ENCODE measurements around the gene ZNF496. TPM values are rescaled to one million over a fixed set of nuclear protein-coding genes. Genes with fewer than 3 reads are reported as not detected.

ZNF496 gene
- total and polyA plus RNA-seq, 9 of the 15 experiments (the other 6 are each of a cell fraction or from before 2014, with no cell fraction given): 4.3 to 54.0 (median 31.3) TPM

DNA sequence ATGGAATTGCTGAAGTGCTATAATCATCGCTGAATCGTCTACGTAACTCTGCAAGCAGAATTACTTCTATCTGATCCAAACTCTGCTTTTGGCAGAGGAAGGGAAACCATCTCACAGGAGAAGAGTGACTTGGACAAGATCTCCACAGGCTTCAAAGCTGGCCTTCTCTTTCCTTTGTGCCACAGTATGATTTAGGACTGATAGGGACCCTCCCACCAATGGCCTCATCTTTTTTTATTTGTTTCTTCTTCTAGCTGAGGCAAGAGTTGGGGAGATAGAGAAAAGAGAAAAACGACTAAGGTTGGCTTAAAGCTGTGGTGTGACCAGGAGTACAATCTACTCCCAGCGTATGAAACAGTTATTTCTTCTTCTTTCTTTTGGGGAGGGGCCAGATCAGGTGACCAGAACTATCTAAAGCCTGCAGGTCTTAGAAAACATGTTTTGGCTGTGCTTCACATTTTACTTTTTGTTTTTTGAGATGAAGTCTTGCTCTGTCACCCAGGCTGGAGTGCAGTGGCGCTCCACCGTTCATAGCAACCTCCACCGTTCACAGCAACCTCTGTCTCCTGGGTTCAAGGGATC, 35.0 kb downstream of the ZNF496 start (continued):
- TF ChIP-seq, protein P1, sequence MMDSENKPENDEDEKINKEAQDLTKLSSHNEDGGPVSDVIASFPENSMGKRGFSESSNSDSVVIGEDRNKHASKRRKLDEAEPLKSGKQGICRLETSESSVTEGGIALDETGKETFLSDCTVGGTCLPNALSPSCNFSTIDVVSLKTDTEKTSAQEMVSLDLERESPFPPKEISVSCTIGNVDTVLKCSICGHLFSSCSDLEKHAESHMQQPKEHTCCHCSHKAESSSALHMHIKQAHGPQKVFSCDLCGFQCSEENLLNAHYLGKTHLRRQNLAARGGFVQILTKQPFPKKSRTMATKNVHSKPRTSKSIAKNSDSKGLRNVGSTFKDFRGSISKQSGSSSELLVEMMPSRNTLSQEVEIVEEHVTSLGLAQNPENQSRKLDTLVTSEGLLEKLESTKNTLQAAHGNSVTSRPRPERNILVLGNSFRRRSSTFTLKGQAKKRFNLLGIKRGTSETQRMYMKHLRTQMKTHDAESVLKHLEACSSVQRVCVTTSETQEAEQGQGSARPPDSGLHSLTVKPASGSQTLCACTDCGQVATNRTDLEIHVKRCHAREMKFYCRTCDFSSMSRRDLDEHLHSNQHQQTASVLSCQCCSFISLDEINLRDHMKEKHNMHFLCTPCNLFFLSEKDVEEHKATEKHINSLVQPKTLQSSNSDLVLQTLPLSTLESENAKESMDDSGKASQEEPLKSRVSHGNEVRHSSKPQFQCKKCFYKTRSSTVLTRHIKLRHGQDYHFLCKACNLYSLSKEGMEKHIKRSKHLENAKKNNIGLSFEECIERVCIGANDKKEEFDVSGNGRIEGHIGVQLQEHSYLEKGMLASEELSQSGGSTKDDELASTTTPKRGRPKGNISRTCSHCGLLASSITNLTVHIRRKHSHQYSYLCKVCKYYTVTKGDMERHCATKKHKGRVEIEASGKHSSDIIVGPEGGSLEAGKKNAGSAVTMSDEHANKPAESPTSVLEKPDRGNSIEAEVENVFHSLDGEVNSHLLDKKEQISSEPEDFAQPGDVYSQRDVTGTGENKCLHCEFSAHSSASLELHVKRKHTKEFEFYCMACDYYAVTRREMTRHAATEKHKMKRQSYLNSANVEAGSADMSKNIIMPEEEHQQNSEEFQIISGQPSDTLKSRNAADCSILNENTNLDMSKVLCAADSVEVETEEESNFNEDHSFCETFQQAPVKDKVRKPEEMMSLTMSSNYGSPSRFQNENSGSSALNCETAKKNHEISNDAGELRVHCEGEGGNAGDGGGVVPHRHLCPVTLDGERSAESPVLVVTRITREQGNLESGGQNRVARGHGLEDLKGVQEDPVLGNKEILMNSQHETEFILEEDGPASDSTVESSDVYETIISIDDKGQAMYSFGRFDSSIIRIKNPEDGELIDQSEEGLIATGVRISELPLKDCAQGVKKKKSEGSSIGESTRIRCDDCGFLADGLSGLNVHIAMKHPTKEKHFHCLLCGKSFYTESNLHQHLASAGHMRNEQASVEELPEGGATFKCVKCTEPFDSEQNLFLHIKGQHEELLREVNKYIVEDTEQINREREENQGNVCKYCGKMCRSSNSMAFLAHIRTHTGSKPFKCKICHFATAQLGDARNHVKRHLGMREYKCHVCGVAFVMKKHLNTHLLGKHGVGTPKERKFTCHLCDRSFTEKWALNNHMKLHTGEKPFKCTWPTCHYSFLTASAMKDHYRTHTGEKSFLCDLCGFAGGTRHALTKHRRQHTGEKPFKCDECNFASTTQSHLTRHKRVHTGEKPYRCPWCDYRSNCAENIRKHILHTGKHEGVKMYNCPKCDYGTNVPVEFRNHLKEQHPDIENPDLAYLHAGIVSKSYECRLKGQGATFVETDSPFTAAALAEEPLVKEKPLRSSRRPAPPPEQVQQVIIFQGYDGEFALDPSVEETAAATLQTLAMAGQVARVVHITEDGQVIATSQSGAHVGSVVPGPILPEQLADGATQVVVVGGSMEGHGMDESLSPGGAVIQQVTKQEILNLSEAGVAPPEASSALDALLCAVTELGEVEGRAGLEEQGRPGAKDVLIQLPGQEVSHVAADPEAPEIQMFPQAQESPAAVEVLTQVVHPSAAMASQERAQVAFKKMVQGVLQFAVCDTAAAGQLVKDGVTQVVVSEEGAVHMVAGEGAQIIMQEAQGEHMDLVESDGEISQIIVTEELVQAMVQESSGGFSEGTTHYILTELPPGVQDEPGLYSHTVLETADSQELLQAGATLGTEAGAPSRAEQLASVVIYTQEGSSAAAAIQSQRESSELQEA (IDR thresholded peaks at IDR 0.05; ENCODE audit: low read depth): no peak
- TF ChIP-seq MCM7 (IDR thresholded peaks at IDR 0.05) (no peak), SETDB1 (IDR thresholded peaks at IDR 0.05; ENCODE audit: low read length) (no peak), ZNF696 (CRISPR knock-in tag; conservative IDR thresholded peaks at IDR 0.05) (no peak), FOXK2 (conservative IDR thresholded peaks at IDR 0.05 in 1 of 2, IDR thresholded peaks at IDR 0.05 in 1 of 2; ENCODE audit: low read depth in 2 of 2) (no peak; a peak in 1 of 4 replicates), PRMT5 (CRISPR knock-in tag; IDR thresholded peaks at IDR 0.05) (no peak)
- TF ChIP-seq, protein P2, sequence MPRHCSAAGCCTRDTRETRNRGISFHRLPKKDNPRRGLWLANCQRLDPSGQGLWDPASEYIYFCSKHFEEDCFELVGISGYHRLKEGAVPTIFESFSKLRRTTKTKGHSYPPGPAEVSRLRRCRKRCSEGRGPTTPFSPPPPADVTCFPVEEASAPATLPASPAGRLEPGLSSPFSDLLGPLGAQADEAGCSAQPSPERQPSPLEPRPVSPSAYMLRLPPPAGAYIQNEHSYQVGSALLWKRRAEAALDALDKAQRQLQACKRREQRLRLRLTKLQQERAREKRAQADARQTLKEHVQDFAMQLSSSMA (CRISPR knock-in tag; IDR thresholded peaks at IDR 0.05): no peak
- TF ChIP-seq, protein P3, sequence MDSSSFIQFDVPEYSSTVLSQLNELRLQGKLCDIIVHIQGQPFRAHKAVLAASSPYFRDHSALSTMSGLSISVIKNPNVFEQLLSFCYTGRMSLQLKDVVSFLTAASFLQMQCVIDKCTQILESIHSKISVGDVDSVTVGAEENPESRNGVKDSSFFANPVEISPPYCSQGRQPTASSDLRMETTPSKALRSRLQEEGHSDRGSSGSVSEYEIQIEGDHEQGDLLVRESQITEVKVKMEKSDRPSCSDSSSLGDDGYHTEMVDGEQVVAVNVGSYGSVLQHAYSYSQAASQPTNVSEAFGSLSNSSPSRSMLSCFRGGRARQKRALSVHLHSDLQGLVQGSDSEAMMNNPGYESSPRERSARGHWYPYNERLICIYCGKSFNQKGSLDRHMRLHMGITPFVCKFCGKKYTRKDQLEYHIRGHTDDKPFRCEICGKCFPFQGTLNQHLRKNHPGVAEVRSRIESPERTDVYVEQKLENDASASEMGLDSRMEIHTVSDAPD (CRISPR knock-in tag; IDR thresholded peaks at IDR 0.05): no peak
- TF ChIP-seq, protein P4, sequence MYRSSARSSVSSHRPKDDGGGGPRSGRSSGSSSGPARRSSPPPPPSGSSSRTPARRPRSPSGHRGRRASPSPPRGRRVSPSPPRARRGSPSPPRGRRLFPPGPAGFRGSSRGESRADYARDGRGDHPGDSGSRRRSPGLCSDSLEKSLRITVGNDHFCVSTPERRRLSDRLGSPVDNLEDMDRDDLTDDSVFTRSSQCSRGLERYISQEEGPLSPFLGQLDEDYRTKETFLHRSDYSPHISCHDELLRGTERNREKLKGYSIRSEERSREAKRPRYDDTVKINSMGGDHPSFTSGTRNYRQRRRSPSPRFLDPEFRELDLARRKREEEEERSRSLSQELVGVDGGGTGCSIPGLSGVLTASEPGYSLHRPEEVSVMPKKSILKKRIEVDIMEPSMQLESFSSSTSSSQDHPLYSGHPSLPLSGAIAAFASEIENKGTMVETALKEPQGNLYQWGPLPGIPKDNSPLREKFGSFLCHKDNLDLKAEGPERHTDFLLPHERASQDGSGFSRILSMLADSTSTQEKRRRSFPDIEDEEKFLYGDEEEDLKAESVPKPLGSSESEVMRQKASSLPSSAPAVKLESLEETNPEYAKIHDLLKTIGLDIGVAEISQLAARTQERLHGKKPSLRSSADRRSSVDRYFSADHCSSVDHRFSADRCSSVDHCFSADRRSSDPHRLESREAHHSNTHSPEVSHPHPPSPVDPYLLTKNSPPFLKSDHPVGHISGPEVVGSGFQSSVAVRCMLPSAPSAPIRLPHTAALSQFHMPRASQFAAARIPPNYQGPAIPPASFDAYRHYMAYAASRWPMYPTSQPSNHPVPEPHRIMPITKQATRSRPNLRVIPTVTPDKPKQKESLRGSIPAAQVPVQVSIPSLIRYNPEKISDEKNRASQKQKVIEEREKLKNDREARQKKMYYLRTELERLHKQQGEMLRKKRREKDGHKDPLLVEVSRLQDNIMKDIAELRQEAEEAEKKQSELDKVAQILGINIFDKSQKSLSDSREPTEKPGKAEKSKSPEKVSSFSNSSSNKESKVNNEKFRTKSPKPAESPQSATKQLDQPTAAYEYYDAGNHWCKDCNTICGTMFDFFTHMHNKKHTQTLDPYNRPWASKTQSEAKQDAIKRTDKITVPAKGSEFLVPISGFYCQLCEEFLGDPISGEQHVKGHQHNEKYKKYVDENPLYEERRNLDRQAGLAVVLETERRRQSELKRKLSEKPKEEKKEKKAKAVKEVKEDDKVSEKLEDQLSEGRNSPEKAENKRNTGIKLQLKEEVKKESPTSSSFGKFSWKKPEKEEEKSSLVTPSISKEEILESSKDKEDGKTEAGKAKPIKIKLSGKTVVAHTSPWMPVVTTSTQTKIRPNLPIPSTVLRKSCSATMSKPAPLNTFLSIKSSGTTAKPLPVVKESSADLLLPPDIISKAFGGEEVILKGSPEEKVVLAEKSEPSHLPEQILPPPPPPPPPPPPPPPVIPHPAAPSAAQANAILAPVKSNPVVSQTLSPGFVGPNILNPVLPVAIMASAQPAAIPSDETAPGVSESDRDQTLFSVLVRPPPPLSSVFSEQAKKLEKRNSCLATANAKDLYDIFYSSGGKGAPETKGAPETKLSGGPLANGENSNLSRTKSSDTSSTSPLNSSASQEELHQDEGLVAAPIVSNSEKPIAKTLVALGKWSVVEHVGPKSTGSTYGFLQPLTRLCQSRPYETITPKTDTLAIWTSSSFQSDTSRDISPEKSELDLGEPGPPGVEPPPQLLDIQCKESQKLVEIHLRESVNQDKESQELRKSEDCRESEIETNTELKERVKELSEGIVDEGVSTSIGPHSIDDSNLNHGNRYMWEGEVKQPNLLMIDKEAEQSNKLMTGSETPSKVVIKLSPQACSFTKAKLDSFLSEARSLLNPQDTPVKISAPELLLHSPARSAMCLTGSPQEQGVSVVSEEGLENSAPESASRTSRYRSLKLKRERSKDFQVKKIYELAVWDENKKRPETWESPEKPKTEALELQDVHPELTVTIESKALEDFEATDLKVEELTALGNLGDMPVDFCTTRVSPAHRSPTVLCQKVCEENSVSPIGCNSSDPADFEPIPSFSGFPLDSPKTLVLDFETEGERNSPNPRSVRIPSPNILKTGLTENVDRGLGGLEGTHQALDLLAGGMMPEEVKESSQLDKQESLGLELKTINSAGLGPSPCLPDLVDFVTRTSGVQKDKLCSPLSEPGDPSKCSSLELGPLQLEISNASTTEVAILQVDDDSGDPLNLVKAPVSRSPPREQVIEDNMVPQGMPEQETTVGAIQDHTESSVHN (IDR thresholded peaks at IDR 0.05; ENCODE audit: borderline replicate concordance in 1 of 2, low read depth in 1 of 2): no peak
